Choroid plexus epithelial cell (primary cell): ENCODE measurements around the gene PGS1.

Experiments
- DNase-seq: peaks from one replicate; pipeline ENCODE4 v3.0.0-alpha.2; 2010; ENCODE audit warnings: low read depth
- H3K4me3 ChIP-seq: 2 replicates; pipeline ENCODE4 v1.5.1; 2011; ENCODE audit warnings: low read depth, mild to moderate bottlenecking, control low read depth, low read length, moderate library complexity
- TF ChIP-seq, protein P1 (sequence below): conservative IDR thresholded peaks from 2 replicates; pipeline ENCODE4 v1.5.1; 2011; ENCODE audit warnings: low read depth, mild to moderate bottlenecking, control low read depth, inconsistent platforms, low read length, moderate library complexity

Gene PGS1

DNA sequence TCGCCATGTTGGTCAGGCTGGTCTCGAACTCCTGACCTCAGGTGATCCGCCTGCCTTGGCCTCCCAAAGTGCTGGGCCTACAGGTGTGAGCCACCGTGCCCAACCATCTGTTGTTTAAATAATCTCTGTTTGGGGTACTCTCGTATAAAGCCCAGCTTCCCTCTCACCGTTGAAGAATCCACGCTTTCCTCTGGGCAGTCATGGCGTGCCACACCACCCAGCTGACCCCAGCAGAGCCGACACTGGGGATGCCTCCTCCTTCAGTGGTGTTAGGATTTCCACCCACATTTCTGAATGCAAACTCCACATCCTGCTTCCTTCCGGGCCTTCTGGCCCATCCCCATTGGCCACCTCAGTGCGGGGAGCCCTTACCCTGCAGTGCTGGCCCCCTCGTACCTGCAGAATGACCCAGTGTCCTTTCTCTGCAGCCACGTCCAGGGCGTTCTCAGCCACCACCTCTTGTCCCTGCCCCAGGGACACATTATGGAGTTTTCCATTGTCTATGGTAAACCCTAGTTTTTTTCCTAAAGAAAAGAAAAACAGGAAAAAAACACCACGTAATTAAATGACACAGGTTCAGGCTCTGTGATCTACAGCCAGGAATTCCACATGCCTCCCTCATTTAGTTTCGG lies 60.4 kb downstream of the PGS1 start:
- TF ChIP-seq, protein P1, sequence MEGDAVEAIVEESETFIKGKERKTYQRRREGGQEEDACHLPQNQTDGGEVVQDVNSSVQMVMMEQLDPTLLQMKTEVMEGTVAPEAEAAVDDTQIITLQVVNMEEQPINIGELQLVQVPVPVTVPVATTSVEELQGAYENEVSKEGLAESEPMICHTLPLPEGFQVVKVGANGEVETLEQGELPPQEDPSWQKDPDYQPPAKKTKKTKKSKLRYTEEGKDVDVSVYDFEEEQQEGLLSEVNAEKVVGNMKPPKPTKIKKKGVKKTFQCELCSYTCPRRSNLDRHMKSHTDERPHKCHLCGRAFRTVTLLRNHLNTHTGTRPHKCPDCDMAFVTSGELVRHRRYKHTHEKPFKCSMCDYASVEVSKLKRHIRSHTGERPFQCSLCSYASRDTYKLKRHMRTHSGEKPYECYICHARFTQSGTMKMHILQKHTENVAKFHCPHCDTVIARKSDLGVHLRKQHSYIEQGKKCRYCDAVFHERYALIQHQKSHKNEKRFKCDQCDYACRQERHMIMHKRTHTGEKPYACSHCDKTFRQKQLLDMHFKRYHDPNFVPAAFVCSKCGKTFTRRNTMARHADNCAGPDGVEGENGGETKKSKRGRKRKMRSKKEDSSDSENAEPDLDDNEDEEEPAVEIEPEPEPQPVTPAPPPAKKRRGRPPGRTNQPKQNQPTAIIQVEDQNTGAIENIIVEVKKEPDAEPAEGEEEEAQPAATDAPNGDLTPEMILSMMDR = no peak
- DNase-seq = no peak
- H3K4me3 ChIP-seq = no peak overlapping the region

DNA sequence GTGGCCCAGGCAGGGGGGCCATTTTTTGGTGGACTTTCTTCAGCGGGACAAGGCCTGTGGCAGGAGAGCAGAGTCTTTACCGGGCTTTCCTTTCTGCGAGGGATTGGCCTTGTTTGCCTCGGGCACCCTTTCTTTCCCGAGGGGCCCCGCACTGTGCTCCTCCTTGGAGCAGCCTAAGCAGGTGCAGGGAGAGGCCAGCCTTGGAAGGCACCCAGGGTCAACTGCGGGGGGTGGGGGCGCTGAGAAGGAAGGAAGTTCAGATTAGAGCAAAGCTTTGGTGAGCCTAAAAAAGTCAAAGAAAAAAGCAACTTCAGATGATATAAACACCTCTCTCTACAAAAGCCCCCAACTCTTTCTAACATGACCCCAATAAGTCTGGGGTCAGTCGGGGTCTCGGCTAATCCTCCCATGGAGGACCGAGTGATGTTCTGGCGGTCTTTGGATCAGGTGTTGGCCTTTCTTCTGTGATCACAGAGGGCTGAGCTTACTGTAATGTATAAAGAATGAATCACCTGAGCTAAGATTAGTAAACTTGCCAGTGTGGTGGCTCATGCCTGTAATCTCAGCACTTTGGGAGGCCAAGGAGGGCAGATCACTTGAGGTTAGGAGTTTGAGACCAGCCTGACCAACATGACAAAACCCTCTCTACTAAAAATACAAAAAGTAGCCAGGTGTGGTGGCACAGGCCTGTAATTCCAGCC lies 63.0 kb downstream of the PGS1 start:
- TF ChIP-seq, protein P1 = no peak
- no peak for DNase-seq
- H3K4me3 ChIP-seq = no peak overlapping the region

DNA sequence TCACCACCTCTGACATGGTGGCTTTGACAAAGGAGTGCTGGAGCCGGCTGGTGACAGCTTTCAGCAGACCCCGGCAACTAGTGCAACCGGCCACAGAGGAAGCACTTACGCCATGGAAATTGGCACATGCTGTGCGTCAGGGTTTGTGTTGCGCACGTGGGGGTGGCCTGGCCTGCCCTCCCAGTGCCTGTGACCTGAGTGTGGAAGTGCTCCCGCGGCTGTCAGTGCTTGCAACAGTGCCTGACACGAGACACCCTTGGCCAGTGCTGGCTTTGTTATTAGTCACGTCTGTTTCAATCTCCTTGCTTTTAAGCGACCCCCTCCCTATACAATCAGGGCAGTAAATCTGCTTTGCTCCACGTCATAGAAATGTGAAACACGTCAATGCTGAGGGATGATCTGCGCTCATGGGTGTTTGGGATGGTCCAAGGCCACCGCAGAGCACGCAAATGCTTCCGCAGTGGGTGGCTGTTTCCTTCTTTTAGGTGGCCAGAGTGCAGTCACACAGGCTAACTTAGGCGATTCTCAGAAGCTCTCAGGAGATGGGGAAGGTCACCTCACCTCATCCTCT lies 64.3 kb downstream of the PGS1 start:
- DNase-seq = peak; percentile 90
- TF ChIP-seq, protein P1 = no peak
- no peak overlapping the region for H3K4me3 ChIP-seq

DNA sequence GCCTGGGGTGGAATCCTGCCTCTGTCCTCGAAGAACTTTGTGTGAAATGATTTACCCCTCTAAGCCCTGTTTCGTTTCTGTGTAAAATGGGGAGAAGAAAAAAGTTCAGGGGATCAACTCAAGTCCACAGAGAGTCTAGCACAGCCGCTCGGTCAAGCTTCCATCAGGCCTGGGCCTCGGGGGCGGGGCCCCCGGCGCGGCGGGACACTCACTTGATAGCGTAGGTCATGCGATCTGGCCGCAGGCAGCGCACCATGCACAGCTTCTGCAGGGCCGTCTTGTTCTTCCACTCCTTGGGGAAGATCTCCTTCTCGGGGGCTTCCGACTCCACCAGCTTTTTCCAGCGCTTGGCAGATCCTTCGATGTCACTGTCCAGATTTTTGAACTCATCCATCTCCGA lies 65.9 kb downstream of the PGS1 start:
- TF ChIP-seq, protein P1 = no peak
- H3K4me3 ChIP-seq = no peak overlapping the region
- DNase-seq = no peak

DNA sequence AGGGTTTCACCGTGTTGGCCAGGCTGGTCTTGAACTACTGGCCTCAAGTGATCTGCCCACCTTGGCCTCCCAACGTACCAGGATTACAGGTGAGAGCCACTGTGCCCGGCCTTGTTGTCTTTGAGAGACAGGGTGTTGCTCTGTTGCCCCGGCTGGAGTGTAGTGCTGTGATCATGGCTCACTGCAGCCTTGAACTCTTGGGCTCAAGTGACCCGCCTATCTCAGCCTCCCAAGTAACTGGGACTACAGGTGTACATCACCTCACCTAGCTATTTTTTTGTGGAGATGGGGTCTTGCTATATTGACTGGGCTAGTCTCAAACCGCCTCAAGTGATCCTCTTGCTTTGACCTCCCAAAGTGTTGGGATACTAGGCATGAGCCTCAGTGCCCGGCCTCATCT lies 68.4 kb downstream of the PGS1 start:
- DNase-seq = no peak
- H3K4me3 ChIP-seq = no peak overlapping the region
- TF ChIP-seq, protein P1 = no peak

DNA sequence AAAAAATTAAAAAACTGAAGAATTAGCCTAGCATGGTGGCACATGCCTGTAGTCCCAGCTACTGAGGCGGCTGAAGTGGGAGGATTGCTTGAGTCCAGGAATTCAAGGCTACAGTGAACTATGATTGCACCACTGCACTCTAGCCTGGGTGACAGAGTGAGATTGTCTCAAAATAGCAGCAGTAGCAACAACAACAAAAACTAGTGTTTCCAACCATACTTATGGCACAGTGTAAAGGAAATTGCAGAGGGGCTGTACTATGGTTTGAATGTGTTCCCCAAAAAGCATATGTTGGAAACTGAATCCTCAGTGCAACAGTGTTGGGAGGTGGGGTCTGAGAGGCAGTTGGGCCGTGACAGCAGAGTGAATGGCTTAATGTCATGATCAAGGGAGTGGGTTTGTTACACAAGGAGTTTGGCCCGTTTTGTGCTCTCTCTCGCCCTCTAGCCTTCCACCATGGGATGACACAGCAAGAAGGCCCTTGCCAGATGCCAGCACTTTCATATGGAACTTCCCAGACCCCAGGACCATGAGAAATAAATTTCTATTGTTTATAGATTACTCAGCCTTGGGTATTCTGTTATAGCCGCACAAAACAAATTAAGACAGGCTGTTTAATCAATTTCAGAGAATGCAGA lies 70.0 kb downstream of the PGS1 start:
- TF ChIP-seq, protein P1 = peak; percentile 28
- no peak for DNase-seq
- H3K4me3 ChIP-seq = no peak overlapping the region
